Measurements from ENCODE around the gene LRRC45. TPM values are rescaled to one million over a fixed set of nuclear protein-coding genes. Genes with fewer than 3 reads are reported as not detected.

LRRC45 gene
- total and polyA plus RNA-seq, 2 experiments from 2014 or later, result 16.1 to 40.7 TPM

- Mint-ChIP-seq H3K4me3 (no peak overlapping the region), H3K27ac (no peak overlapping the region), H3K9me3 (no peaks in the 10 kb centered on the region; the same call in 2 of the 3 replicates), H3K27me3 (ENCODE audit: insufficient read depth, low read depth, poor library complexity) (peaks cover 8% of the 10 kb centered on the region), H3K4me1 (peaks cover 17% of the 10 kb centered on the region), H3K36me3 (ENCODE audit: low read depth) (peaks cover 8% of the 10 kb centered on the region)
- DNase-seq (ENCODE audit: low spot score) (no peak), ATAC-seq (no peak)
- Histone ChIP-seq H3K4me3 (no peak overlapping the region), H3K4me1 (ENCODE audit: insufficient read depth) (no peaks in the 10 kb centered on the region), H3K27ac (ENCODE audit: low read depth) (no peak overlapping the region), H3K27me3 (ENCODE audit: insufficient read depth) (no peaks in the 10 kb centered on the region), H3F3A (replicated peaks; ENCODE audit: low read depth) (no peaks in the 10 kb centered on the region), H3K36me3 (ENCODE audit: insufficient read depth) (no peaks in the 10 kb centered on the region), H3K79me2 (replicated peaks; ENCODE audit: insufficient read depth) (no peaks in the 10 kb centered on the region), H3K9me2 (ENCODE audit: insufficient read depth) (no peaks in the 10 kb centered on the region), H3K4me2 (no peak overlapping the region), H2AFZ (no peak overlapping the region), H4K20me1 (replicated peaks; ENCODE audit: insufficient read depth) (no peaks in the 10 kb centered on the region)
- no peak for TF ChIP-seq JUNB (IDR thresholded peaks at IDR 0.05; ENCODE audit: unreplicated experiment)
- no peak for TF ChIP-seq STAT1 (IDR thresholded peaks at IDR 0.05; ENCODE audit: unreplicated experiment)
These were observed 22.9 kb downstream of the LRRC45 start for GRCh38 chr17:82045936-82046484.

GRCh38 chr17:82046903-82047302 lies 23.8 kb downstream of the LRRC45 start:
- H3K36me3 Mint-ChIP-seq (ENCODE audit: low read depth), result peaks cover 8% of the 10 kb centered on the region
- H3K36me3 ChIP-seq (ENCODE audit: insufficient read depth), result no peaks in the 10 kb centered on the region
- H3K4me1 ChIP-seq (ENCODE audit: insufficient read depth), result no peaks in the 10 kb centered on the region
- H3K27me3 ChIP-seq (ENCODE audit: insufficient read depth), result no peaks in the 10 kb centered on the region
- H3K4me2 ChIP-seq, result no peak overlapping the region
- H3K9me3 Mint-ChIP-seq, result no peaks in the 10 kb centered on the region
- no peak overlapping the region for H3K4me3 Mint-ChIP-seq
- no peaks in the 10 kb centered on the region for H3F3A ChIP-seq (replicated peaks; ENCODE audit: low read depth)
- no peak overlapping the region; the same call in 1 of the 2 replicates for H3K27ac Mint-ChIP-seq
- H3K9me2 ChIP-seq (ENCODE audit: insufficient read depth), result no peaks in the 10 kb centered on the region
- H3K4me3 ChIP-seq, result no peak overlapping the region
- H2AFZ ChIP-seq, result no peak overlapping the region
- TF ChIP-seq CTCF (conservative IDR thresholded peaks at IDR 0.05; ENCODE audit: low read depth in 2 of 2) (no peak), ZNF114 (CRISPR knock-in tag; IDR thresholded peaks at IDR 0.05) (no peak), CREB1 (CRISPR knock-in tag; IDR thresholded peaks at IDR 0.05; ENCODE audit: low read depth) (no peak), NANOG (IDR thresholded peaks at IDR 0.05; ENCODE audit: borderline replicate concordance) (no peak)
- no peaks in the 10 kb centered on the region for H4K20me1 ChIP-seq (replicated peaks; ENCODE audit: insufficient read depth)
- no peak overlapping the region for H3K27ac ChIP-seq (ENCODE audit: low read depth)
- ATAC-seq, result no peak
- peaks cover 6% of the 10 kb centered on the region for H3K27me3 Mint-ChIP-seq (ENCODE audit: insufficient read depth, low read depth, poor library complexity)
- peaks cover 11% of the 10 kb centered on the region for H3K4me1 Mint-ChIP-seq
- DNase-seq (ENCODE audit: low spot score), result no peak
- H3K79me2 ChIP-seq (replicated peaks; ENCODE audit: insufficient read depth), result no peaks in the 10 kb centered on the region

- Histone ChIP-seq H3F3A (replicated peaks; ENCODE audit: low read depth) (no peaks in the 10 kb centered on the region), H3K4me2 (no peak overlapping the region), H3K36me3 (ENCODE audit: insufficient read depth) (no peaks in the 10 kb centered on the region), H4K20me1 (replicated peaks; ENCODE audit: insufficient read depth) (peaks cover under 1% of the 10 kb centered on the region; the same call in 1 of the 2 replicates), H3K4me3 (no peak overlapping the region), H3K27me3 (ENCODE audit: insufficient read depth) (no peaks in the 10 kb centered on the region), H2AFZ (no peak overlapping the region), H3K9me2 (ENCODE audit: insufficient read depth) (no peaks in the 10 kb centered on the region), H3K27ac (ENCODE audit: low read depth) (no peak overlapping the region), H3K4me1 (ENCODE audit: insufficient read depth) (no peaks in the 10 kb centered on the region), H3K79me2 (replicated peaks; ENCODE audit: insufficient read depth) (peaks cover 3% of the 10 kb centered on the region; the same call in 1 of the 2 replicates)
- H3K36me3 Mint-ChIP-seq (ENCODE audit: low read depth), result peaks cover 8% of the 10 kb centered on the region
- no peak for DNase-seq (ENCODE audit: low spot score)
- H3K9me3 Mint-ChIP-seq, result no peaks in the 10 kb centered on the region
- H3K4me3 Mint-ChIP-seq, result no peak overlapping the region; the same call in 2 of the 3 replicates
- H3K27me3 Mint-ChIP-seq (ENCODE audit: insufficient read depth, low read depth, poor library complexity), result peaks cover 6% of the 10 kb centered on the region
- no peak overlapping the region for H3K27ac Mint-ChIP-seq
- TF ChIP-seq POLR2AphosphoS5 (IDR thresholded peaks at IDR 0.05; ENCODE audit: low read depth), result no peak
- peaks cover 8% of the 10 kb centered on the region for H3K4me1 Mint-ChIP-seq
- no peak for ATAC-seq
These were observed 24.3 kb downstream of the LRRC45 start for GRCh38 chr17:82047379-82047778.
